ENCODE results near the gene PDLIM4.

Gene PDLIM4

DNA sequence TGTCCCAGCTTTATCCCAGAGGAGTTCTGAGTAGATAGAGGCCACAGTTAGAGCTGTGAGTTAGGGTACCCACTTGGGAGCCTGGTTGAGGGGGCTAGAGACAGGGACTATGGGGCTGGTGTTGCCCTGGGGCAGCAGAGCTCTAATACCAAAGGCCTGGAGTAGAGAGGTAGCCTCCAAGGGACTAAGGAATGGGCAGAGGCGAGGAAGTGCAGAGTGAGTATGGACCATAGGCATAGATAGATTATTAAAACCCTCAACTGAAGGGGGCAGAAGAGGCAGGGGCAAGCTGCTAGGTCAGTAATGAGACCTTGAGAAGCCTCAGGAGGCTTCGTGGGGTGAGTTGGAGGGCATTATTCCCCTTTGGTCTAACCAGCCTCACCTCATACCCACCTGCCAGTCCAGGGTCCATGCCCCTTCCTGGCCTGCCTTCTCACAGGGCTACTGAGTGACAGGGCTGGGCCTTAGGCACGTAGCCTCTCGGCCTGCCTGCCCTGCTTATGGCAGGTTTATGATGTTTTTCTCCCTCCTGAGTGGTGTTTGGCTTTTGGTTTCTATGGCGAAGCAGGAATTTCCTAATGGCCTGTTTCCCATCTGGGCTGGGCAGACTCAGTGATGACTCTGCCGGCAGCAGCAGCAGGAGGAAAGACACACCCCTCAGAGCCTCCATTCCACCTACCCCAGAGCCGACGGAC, 8.0 kb downstream of the PDLIM4 start:
- H3K27ac ChIP-seq: no peak overlapping the region
- no peak for TF ChIP-seq ZFX (IDR thresholded peaks at IDR 0.05; ENCODE audit: borderline replicate concordance)
- TF ChIP-seq, protein P1, sequence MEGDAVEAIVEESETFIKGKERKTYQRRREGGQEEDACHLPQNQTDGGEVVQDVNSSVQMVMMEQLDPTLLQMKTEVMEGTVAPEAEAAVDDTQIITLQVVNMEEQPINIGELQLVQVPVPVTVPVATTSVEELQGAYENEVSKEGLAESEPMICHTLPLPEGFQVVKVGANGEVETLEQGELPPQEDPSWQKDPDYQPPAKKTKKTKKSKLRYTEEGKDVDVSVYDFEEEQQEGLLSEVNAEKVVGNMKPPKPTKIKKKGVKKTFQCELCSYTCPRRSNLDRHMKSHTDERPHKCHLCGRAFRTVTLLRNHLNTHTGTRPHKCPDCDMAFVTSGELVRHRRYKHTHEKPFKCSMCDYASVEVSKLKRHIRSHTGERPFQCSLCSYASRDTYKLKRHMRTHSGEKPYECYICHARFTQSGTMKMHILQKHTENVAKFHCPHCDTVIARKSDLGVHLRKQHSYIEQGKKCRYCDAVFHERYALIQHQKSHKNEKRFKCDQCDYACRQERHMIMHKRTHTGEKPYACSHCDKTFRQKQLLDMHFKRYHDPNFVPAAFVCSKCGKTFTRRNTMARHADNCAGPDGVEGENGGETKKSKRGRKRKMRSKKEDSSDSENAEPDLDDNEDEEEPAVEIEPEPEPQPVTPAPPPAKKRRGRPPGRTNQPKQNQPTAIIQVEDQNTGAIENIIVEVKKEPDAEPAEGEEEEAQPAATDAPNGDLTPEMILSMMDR (IDR thresholded peaks at IDR 0.05): no peak

DNA sequence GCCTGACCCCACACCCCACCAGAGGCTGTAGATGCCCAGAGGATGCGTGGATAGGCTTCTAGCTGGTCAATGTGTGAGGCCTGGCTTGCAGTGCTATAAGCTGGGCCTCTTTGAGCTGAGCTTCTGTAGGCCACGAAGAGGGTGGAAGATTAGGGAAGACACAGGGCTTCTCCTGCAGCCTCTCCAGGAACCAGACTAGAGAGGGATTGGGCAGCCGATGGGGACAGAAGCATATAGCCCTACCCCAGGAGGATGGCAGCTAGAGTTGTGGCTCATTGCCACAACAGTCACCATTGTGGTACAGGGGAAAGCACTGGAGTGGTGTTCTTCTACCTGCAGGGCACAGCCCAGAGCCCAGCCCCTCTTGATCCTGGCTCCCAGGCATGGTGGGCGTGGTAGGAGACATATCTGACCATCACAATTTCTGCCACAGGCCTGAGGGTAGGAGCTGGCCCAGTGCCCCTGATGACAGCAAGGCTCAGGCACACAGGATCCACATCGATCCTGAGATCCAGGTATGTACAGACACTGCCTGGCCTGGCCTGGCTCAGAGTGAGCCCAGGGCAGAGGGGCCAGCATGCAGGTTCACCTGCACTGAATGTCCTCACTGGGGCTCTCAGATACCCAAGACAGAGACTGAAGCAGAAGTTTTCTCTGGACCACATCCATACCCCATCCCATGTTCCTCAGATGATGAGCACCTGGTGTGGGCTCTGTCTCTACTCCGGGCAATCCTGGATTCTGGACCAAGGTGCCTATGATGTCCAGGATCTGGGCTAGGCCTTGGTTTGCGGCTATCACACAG, 8.7 kb downstream of the PDLIM4 start:
- TF ChIP-seq ZFX (IDR thresholded peaks at IDR 0.05; ENCODE audit: borderline replicate concordance): no peak
- TF ChIP-seq, protein P1 (IDR thresholded peaks at IDR 0.05): no peak
- no peak overlapping the region for H3K27ac ChIP-seq

DNA sequence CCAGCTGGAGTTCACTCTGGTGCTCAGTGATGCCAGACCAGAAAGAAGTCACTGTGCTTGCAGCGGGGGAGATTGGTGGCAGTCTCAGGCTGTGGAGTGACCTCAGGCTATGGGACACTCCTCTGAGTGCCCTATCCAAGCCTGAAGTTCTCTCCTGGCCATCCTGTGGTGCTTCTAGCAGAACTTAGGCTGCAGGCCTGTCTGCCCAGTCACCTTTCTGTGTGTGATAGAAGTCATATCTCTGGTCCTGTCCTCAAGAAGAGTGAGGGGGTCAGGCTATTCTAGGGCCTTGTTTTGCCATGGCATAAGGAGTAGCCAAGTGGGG, 9.3 kb downstream of the PDLIM4 start:
- H3K27ac ChIP-seq: no peak overlapping the region
- TF ChIP-seq, protein P1 (IDR thresholded peaks at IDR 0.05): no peak
- no peak for TF ChIP-seq ZFX (IDR thresholded peaks at IDR 0.05; ENCODE audit: borderline replicate concordance)

DNA sequence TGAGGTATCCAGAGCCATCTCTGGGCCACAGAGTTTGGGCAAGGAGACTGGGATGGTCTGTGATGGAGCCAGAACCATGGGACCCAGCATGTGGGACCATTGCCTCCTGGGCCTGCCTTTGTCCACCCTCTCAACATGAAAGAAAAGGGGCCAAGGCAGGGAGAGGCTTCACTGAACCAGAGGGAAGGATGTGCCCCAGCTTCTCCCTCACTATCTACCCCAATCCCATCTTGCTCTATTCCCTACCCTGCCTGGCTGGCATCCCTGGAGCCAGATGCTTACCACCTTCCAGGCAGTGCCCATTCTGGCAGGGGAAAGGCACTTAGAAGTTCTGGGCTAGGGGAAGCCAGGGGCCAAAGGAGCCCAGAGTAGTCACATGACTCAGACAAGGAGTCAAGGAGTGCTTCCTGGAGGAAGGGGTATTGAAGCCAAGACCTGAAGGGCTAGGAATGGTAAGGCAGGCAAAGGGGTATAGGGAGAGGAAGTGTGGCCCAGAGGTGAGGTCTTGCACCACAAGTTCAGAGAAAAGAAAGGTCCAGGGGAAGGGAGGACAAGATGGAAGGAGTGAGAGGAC, 9.8 kb downstream of the PDLIM4 start:
- H3K27ac ChIP-seq: no peak overlapping the region
- TF ChIP-seq, protein P1 (IDR thresholded peaks at IDR 0.05): no peak
- no peak for TF ChIP-seq ZFX (IDR thresholded peaks at IDR 0.05; ENCODE audit: borderline replicate concordance)

DNA sequence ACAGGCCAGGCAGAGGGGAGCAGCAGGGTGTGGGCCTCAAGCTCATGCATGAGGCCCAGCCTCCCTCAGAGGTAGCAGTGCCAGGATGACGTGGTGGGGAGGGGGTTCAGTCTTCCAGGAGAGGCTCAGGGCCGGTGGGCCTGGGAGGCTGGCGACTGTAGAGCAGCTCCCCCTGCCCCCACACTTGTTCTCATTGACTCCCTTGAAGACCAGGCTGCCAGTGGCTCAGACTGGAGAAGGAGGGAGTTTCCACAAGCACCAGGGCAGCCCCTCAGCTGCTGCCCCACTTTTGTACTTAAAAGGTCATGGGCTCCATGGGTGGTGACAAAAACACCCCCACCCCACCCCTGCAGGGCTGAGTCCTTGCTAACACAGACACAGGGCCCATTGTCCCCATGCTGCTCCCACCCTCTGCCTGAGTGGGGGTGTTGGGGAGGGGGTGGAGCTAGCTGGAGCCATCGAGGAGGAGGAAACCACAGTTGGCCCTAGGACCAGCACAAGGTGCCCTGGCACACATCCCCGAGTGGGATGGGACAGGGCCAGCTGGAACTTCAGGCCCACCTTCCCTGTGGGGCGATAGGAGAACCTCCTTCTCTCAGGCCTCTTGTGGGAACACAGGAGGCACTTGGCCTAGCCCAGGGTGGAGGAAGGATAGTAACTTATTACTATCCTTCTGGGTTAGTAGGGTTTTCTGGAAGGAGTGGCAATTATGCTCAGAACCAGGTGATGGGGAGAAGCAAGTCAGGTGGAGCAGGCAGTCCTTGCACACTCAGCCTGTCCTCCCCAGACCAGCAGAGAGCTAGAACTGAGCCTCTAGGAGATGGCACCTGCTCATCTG, 10.7 kb downstream of the PDLIM4 start:
- H3K27ac ChIP-seq: no peak overlapping the region
- TF ChIP-seq, protein P1 (IDR thresholded peaks at IDR 0.05): no peak

DNA sequence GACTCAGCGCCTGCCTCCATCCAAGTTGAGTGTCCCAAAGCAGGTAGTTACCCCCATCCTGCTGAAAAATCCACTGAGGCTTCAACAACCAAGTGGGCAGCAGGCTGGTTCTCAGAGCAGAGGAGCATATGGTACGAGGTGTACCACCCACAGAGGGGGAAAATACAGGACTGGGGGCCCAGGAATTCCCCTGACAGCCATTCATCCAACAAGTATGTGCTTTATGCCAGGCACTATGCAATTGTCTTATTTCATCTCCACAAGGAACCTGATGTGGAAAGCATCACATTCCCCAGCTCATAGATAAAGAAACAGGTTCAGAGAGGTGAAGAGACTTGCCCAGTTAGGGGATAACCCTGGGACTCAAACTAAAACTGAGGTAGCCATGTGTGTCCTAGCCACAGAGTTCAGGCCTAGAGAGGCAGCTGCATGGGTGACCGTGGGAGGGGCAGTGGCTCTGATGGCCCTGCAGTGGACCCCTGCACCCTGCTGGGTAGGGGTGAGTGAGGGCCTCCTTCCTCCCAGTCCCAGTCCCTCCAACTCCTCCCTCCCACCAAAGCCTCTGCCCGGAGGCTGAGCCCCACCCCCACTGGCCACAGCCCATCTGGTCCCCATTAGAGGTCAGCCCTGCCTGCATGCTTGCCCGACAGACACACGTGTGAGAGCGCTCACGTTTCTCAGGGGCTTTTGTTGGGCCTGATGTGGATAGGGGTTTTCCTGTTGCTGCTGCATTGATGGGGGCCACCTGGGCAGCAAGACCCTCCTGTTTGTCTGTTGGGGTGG, 11.5 kb downstream of the PDLIM4 start:
- TF ChIP-seq, protein P1 (IDR thresholded peaks at IDR 0.05): no peak
- no peak for TF ChIP-seq ZFX (IDR thresholded peaks at IDR 0.05; ENCODE audit: borderline replicate concordance)
- H3K27ac ChIP-seq: no peak overlapping the region

Data from 22Rv1 (cell line).